Stimulated activated naive CD8-positive, alpha-beta T cell treated with anti-CD3 and anti-CD28 coated beads, Interleukin-15, amount 100 ng/mL, for 72 hours (primary cell): ENCODE results near the gene ATP6V0D1.

ENCODE experiments used
- ATAC-seq: fragments of 150-1000 bp; cut with Tn5 transposase; 2 replicates; pipeline ENCODE4 v1.10.0; 2021; ENCODE audit warnings: mild to moderate bottlenecking, moderate library complexity
- DNase-seq, 2 donors: peaks; one replicate each; pipeline ENCODE4 v3.0.0; 2021 to 2022
- H3K27ac Mint-ChIP-seq, 2 donors: one replicate each; pipeline ENCODE4 v1.8.0; 2022; ENCODE audit warnings: mild to moderate bottlenecking in 2 of 2, mixed read lengths in 2 of 2, moderate library complexity in 2 of 2
- H3K27me3 Mint-ChIP-seq: one replicate; pipeline ENCODE4 v1.8.0; 2022; ENCODE audit warnings: mixed read lengths
- H3K4me1 Mint-ChIP-seq: one replicate; pipeline ENCODE4 v1.8.0; 2022; ENCODE audit warnings: mild to moderate bottlenecking, mixed read lengths
- H3K4me3 Mint-ChIP-seq, 2 donors: one replicate each; pipeline ENCODE4 v1.8.0; 2022; ENCODE audit warnings: mild to moderate bottlenecking in 2 of 2, mixed read lengths in 2 of 2, moderate library complexity in 1 of 2
- H3K9me3 Mint-ChIP-seq, 2 donors: one replicate each; pipeline ENCODE4 v1.8.0; 2022; ENCODE audit warnings: mixed read lengths in 2 of 2

The ATP6V0D1 gene

DNA sequence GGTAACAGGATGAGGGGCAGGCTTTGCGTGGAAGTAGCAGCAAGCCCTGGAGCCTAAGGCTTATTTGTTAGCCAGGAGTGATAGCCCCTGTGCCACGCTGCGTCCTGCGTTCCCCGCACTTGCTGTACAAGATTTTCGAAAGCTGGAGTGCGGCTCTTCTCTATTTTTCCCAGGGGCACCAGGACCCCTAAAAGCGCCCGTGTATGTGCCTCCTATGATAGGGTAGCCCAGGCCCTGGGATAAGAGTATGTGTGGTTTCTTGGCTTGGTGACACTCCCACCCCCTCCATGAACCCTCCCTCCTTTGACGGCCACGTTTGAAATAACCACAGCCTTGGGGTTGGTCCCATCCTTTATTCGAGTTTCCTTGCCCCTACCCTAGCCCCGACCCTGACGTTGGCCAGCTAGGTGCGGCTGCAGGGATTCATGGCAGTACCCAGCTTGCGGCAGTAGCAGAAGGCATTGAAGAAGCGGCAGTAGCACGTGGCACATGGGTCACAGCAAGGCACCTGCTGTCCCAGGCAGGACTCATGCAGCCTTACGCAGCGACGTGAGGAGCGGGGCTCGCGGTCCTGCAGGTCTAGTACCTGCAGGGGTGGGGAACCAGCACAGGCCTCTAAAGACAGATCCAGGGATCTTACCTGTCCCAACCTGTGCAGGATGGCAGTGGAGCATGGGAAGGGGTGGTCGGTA, 1.4 kb upstream of the ATP6V0D1 start:
- DNase-seq (no peak), ATAC-seq (no peak)
- Mint-ChIP-seq H3K27me3 (no peaks in the 10 kb centered on the region), H3K9me3 (no peaks in the 10 kb centered on the region), H3K4me3 (peak overlapping the region; percentile 99), H3K27ac (peak overlapping the region; percentile 97), H3K4me1 (peaks cover 45% of the 10 kb centered on the region)

DNA sequence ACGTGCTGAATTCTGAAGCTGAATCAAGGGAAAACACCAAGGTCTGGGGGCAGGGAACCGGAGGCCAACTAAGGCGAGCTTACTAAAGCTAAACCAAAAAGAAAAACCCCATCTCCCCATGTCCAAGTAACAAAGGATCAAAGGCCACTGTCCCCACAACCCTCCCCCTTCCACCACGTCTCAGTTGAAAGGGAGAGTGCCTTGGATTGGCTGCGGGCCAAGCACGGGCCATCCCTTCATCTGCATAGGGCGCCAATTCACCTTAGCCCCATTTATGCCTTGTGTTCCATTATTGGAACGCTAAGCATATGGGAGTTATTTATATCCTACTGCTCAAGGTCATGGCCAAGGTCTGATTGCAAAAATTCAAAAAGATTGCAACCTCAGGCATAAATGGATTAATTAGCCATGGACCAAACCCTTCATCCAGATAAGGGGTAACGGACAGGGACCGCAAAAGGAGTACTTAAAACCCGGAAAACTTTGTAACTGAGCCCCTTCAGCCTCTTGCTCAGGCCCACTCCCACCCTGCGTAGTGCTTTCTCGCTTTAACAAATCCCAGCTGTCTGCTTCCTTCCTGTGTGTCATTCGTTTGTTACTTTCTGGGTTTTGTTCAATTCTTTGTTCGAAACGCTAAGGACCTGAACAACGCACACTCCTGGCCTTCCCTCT, 740 bp upstream of the ATP6V0D1 start:
- no peaks in the 10 kb centered on the region for H3K9me3 Mint-ChIP-seq
- peak overlapping the region; percentile 97 for H3K27ac Mint-ChIP-seq
- ATAC-seq (peak; percentile 55), DNase-seq (peak; percentile 13 to 65)
- H3K27me3 Mint-ChIP-seq = no peaks in the 10 kb centered on the region
- peaks cover 45% of the 10 kb centered on the region for H3K4me1 Mint-ChIP-seq
- H3K4me3 Mint-ChIP-seq = peak overlapping the region; percentile 99

DNA sequence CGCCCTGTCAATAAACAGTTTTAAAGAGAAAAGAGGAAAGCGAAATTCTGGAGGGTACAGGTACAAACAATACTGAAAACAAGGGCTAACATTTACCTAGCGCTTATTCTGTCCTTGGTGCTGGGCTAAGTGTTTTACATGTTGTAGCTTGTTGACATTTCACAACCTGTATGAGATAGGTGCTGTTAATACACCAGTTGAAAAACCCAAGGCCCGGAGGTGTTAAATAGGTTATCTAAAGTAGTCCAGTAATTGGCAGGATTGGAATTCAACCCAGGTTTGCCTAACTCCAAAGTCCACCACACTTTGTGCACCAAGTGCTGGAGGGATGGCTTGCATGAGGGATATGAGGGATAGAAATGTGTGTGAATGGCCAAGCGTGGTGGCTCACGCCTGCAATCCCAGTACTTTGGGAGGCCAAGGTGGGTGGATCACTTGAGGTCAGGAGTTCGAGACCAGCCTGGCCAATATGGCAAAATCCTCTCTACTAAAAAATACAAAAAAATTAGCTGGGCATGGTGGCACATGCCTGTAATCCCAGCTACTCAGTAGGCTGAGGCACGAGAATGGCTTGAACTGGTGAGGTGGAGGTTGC, 2.9 kb downstream of the ATP6V0D1 start:
- Mint-ChIP-seq H3K27me3 (no peaks in the 10 kb centered on the region), H3K4me3 (no peak overlapping the region), H3K4me1 (peaks cover 30% of the 10 kb centered on the region), H3K27ac (peak overlapping the region in 1 of 2 donors; percentile 37), H3K9me3 (no peaks in the 10 kb centered on the region)
- DNase-seq = no peak
- ATAC-seq = no peak

DNA sequence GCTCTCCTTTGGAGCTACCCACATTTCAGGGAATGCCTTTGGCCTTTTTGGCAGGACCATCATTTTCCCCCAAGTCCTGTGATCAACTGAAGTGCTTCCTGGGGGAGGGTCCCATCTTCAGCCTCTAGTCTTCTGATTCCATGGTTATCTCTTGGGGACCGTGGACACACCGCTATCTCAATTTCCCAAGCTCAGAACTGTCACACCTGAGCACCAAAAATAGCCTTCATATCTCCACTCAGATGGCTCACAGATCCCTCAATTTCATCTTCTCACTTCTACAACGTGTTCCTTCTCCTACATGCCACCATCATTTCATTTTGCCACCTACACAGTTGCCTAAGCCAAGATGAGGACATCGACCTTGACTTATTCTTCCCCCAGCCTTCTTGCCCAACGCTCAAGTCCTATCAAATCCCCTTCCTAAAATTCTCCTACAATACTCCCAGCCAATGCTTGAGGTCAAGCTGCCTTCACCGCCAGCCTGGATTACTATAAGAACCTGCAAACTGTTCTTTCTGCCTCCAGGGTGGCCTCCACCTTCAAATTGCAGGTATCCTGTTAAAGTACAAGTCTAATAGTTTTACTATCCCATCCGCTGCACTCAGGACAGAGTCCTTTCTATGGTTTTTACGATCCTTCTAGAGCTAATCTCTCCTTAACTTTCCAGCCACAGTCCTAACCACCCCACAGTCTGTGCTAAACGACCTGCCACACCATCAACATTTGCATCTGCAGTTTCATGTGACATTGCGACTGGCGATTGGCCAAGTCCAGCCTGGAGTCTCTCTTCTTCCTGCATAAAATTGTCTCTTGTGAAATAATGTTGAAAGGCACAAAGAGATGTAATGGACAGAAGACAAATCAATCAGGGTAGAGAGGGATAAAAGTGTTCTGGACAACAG, 6.2 kb downstream of the ATP6V0D1 start:
- peak overlapping the region; percentile 14 to 16 for H3K27ac Mint-ChIP-seq
- H3K4me1 Mint-ChIP-seq = peaks cover 32% of the 10 kb centered on the region
- H3K4me3 Mint-ChIP-seq = no peak overlapping the region
- DNase-seq = no peak
- H3K9me3 Mint-ChIP-seq = no peaks in the 10 kb centered on the region
- no peak for ATAC-seq
- H3K27me3 Mint-ChIP-seq = no peaks in the 10 kb centered on the region

DNA sequence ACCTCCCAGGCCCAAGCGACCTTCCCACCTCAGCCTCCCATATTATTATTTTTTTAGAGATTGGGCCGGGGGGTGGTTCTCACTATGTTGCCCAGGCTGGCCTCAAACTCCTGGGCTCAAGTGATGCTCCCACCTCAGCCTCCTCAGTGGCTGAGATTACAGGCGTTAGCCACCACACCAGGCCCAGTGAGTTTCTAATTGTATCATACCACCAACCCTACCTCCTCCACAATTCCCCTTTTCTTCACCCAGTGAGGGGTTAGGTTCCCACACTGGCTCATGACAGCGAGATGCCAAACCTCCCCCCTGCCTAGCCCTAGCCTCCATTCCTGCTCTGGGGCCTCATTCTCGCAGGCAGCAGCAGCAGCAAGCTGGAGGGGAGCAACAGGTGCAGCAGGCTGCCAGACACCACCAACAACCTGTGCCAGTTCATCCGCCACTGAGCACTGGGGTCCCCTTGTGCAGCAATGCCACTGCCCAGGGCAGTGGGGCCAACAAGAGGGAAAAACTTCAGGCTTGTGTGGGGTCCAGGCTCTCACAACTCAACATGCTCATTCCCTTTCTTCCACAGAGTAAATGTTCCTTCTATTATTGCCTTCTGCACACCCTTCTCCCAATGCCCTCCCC, 9.1 kb downstream of the ATP6V0D1 start:
- Mint-ChIP-seq H3K27ac (no peak overlapping the region), H3K4me1 (peaks cover 22% of the 10 kb centered on the region), H3K4me3 (no peak overlapping the region), H3K9me3 (no peaks in the 10 kb centered on the region), H3K27me3 (no peaks in the 10 kb centered on the region)
- DNase-seq (no peak), ATAC-seq (no peak)

DNA sequence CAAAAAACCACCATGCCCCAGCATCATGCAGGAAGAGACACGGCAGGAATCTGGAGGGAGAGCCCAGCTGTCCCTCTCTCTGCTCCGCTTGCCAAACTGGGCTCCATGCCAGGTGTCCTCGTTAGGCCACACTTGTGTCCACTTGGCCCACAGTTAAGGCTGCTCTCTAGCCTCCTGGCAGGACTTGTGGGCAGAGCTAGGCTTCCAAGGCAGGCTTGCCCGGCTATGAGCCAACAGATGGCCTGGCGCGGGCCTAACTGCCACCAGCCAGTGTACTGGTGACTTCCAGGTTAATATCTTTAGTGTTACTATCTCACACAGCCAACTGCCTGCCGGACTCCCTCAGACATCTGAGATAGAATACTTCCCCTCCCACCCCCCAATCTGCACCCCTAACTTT, 10.6 kb downstream of the ATP6V0D1 start:
- ATAC-seq (no peak), DNase-seq (no peak)
- Mint-ChIP-seq H3K4me3 (no peak overlapping the region), H3K4me1 (peaks cover 29% of the 10 kb centered on the region), H3K9me3 (no peaks in the 10 kb centered on the region), H3K27ac (no peak overlapping the region), H3K27me3 (no peaks in the 10 kb centered on the region)

DNA sequence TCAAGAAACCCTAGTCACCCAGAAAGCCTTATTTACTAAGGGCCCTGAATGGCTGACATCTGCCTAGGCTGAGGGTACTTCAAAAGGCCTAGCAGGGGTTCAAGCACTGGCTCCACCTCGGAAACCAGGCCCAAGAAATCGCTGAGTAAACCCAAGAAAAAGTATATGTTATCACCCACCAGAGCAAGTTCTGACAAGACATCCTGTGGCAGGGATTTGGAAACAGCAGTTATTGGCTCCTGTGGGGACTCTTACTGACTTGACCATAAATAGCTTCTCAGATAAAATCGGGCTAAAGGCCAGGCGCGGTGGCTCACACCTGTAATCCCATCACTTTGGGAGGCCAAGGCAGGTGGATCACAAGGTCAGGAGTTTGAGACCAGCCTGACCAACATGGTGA, 12.2 kb downstream of the ATP6V0D1 start:
- Mint-ChIP-seq H3K9me3 (no peaks in the 10 kb centered on the region), H3K27ac (no peak overlapping the region), H3K4me3 (no peak overlapping the region), H3K4me1 (peaks cover 41% of the 10 kb centered on the region), H3K27me3 (no peaks in the 10 kb centered on the region)
- no peak for ATAC-seq
- no peak for DNase-seq

DNA sequence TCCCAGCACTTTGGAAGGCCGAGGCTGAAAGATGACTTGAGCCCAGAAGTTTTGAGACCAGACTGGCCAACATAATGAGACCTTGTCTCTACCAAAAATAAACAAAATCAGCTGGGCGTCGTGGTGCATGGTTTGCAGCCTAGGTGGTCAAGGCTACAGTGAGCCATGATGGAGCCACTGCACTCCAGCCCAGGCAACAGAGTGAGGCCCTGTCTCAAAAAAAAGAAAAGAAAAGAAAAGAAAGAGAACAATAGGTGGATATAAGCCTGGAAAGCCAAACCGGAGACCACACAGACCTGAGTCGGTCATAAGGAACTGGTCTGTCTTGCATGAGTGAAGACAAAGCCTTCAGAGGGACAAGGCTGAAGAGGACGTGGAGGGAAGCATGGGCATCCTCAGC, 14.4 kb downstream of the ATP6V0D1 start:
- no peak for ATAC-seq
- no peak overlapping the region for H3K4me3 Mint-ChIP-seq
- DNase-seq = no peak
- no peaks in the 10 kb centered on the region for H3K27me3 Mint-ChIP-seq
- no peaks in the 10 kb centered on the region for H3K9me3 Mint-ChIP-seq
- H3K4me1 Mint-ChIP-seq = peaks cover 38% of the 10 kb centered on the region
- no peak overlapping the region for H3K27ac Mint-ChIP-seq

DNA sequence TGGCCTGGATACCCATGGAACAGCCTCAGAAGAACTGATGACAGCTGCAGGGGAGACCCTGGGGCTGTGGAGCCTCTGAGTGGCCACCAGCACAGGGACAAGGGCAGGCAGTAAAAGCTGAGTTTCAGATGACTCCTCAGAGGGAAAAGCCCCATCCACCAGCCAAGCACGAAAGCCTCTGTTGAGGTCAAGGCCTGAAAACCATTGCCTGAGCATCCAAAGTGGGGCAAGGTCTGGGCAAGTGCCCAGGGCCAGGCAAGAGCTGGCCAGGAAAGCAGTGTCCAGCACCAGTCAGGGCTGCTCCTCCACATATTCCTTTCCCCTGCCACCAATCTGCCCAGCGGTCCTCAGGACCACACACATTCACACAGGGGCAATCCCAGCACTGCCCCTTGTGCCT, 16.4 kb downstream of the ATP6V0D1 start:
- DNase-seq (no peak), ATAC-seq (no peak)
- Mint-ChIP-seq H3K27ac (no peak overlapping the region), H3K27me3 (no peaks in the 10 kb centered on the region), H3K9me3 (no peaks in the 10 kb centered on the region), H3K4me3 (no peak overlapping the region), H3K4me1 (peaks cover 33% of the 10 kb centered on the region)

DNA sequence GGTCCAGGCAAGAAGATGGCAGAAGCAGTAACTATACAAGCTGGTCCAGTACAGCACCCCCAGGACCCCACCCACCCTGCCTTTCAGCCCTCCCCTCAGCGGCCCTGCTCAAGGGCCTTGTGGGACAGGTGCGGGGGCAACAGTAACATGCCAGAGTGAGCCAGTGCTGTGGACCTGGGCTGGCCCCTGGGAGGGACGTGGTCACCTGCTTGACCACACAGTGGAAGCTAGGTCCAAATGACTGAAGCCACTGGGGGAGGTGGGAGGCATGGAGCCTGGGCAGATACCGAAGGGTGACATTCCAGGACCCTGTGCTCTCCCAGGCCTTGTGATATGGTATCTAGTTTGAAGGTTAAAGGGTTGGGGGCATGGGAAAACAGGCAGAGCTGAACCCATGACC, 17.3 kb downstream of the ATP6V0D1 start:
- DNase-seq (no peak), ATAC-seq (no peak)
- Mint-ChIP-seq H3K27me3 (no peaks in the 10 kb centered on the region), H3K27ac (no peak overlapping the region), H3K9me3 (no peaks in the 10 kb centered on the region), H3K4me3 (no peak overlapping the region), H3K4me1 (peaks cover 33% of the 10 kb centered on the region)

DNA sequence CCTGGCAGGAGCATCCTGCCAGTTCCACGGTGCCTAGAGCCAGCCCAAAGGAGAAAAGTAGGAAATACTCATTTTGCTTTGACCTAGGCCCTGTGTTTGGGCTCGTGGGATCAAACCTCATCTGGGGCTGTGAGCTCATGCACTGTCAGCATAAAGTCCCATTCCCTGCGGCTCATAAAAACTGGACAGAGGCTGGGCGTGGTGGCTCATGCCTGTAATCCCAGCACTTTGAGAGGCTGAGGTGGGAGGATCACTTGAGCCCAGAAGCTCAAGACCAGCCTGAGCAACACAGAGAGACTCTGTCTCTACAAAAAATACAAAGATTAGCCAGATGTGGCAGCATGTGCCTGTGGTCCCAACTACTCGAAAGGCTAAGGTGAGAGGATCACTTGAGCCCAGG, 17.9 kb downstream of the ATP6V0D1 start:
- Mint-ChIP-seq H3K27me3 (no peaks in the 10 kb centered on the region), H3K4me1 (peaks cover 26% of the 10 kb centered on the region), H3K4me3 (no peak overlapping the region), H3K9me3 (no peaks in the 10 kb centered on the region), H3K27ac (peak overlapping the region in 1 of 2 donors; percentile 77)
- ATAC-seq (no peak), DNase-seq (no peak)

DNA sequence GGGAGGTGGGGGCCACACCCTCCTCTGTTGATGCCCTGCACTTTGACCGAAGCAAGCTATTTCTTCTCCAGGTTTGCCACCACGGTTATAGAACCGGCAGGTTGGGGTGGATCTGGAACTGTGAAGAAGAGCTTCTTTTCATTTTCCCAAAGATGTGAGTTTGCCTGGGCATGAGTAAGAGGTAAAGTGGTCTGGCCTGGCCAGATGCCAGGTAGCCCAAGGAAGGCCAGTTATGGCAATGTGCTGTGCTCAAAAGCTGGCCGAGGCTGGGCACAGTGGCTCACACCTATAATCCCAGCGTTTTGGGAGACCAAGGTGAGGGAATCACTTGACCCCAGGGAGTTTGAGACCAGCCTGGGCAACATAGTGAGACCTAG, 18.7 kb downstream of the ATP6V0D1 start:
- DNase-seq = no peak
- no peak for ATAC-seq
- Mint-ChIP-seq H3K4me3 (no peak overlapping the region), H3K9me3 (no peaks in the 10 kb centered on the region), H3K4me1 (peaks cover 25% of the 10 kb centered on the region), H3K27ac (no peak overlapping the region), H3K27me3 (no peaks in the 10 kb centered on the region)

DNA sequence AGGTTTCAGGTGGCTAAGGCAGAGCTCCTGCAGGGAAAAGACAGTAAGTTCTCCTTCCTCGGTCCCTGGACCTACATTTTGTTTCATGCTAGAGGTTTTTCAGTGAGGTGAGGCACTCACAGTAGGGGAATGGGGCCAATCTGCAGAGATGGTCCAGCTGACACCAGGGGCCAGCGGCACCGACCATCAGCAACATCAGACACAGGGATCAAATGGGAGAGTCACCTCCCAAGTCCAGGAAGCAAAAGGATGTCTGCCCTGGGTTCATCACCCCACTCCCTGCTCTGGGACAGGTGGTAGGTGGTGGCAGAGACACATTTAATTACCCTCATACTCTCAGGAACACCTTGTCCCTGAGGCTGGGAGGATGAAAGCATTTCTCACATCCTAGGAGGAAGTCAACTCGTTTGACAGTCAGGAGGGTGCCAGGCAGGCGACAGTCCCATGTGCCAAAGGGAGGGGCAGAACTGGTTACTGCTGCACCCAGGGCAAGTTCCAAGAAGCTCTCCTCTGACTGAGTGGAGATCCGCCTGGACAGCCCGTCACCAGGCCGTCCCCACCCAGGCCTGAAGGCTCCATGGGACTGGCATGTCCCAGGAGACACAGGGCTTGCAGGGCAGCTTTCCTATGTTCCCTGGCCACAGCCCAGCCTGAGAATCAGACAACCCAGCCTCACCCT, 19.2 kb downstream of the ATP6V0D1 start:
- Mint-ChIP-seq H3K9me3 (no peaks in the 10 kb centered on the region), H3K27me3 (no peaks in the 10 kb centered on the region), H3K27ac (peak overlapping the region in 1 of 2 donors; percentile 42), H3K4me3 (no peak overlapping the region), H3K4me1 (peaks cover 30% of the 10 kb centered on the region)
- no peak for ATAC-seq
- DNase-seq = no peak

DNA sequence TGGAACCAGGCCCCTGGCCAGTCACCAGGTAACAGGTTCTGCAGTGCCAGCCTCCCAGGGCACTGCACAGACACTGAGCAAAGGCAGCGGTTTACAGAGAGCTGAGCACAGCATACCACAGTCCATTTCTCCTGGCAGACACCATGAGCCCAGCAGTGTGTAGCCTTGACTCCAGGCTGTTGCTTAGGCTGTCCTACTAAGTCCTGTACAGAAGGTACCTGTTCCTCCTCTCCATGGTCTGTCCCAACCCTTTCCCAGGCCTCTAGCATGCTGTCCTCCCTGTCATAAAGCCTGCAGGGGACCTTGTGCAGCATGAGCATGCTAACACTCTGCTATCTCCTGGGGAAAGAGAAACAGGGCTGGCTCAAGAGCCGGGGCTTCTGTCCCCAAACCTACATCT, 20.0 kb downstream of the ATP6V0D1 start:
- Mint-ChIP-seq H3K27ac (no peak overlapping the region), H3K4me3 (no peak overlapping the region), H3K9me3 (no peaks in the 10 kb centered on the region), H3K27me3 (no peaks in the 10 kb centered on the region), H3K4me1 (peaks cover 31% of the 10 kb centered on the region)
- ATAC-seq (no peak), DNase-seq (no peak)

DNA sequence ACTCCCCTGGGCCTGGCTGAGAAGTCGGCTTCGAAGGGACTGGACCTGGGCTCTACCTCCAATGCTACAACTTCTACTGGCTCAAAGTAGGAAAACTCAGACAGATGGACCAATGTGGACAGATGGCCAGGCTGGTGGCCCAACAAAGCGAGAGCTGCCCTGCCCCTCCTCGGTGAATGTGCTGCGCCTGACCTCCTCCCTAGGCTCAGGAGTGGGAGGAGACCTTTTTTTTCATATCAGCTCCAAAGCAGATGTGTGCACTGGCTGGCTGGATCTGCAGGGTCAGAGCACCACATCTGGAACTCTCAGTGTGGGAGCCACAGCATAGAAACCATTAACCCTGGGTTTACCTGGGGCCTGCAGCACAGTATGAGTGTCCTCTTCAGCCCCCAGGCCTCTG, 20.8 kb downstream of the ATP6V0D1 start:
- peaks cover 23% of the 10 kb centered on the region for H3K4me1 Mint-ChIP-seq
- H3K27ac Mint-ChIP-seq = no peak overlapping the region
- H3K27me3 Mint-ChIP-seq = no peaks in the 10 kb centered on the region
- ATAC-seq = no peak
- H3K4me3 Mint-ChIP-seq = no peak overlapping the region
- H3K9me3 Mint-ChIP-seq = no peaks in the 10 kb centered on the region
- no peak for DNase-seq
